NT2/D1 (cell line): Measurements from ENCODE around the gene CD34.

Experiments
- SUZ12 ChIP-seq: IDR thresholded peaks from 2 replicates; pipeline ENCODE4 v1.6.1; 2011; ENCODE audit not compliant: insufficient read length, insufficient read depth; ENCODE audit errors: extremely low read depth
- ZNF274 ChIP-seq: IDR thresholded peaks from 2 replicates; pipeline ENCODE4 v1.6.1; 2011; ENCODE audit warnings: mild to moderate bottlenecking, low read depth, low read length

DNA sequence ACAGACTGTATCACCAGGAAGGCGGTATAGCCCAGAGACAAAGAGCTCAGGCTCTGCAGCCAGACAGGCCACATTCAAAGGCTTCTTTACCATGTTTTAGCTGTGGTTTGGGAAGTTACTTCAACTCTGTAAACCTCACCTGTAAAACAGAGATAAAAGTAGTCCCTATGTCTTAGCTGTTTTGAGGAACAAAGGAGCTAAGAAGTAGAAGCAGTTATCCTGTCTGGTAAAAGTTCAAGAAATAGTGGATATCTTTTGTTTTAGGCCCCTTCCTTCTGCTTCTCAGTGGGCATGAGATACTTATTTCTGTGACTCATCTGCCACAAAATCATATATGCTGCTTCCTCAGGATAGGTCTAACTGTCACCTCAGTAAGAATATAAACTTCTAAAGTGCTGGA lies 6.5 kb downstream of the CD34 start:
- TF ChIP-seq ZNF274 (no peak), SUZ12 (no peak)
